Muscle of leg (tissue), 11 donors: ENCODE measurements around the gene LGALS9. TPM values are rescaled to one million over a fixed set of nuclear protein-coding genes. Genes with fewer than 3 reads are reported as not detected.

Experiments
- DNase-seq: peaks from one replicate; pipeline ENCODE4 v3.0.0; 2013
- H3K27ac ChIP-seq: one replicate; pipeline ENCODE4 v1.5.1; 2013; ENCODE audit warnings: mild to moderate bottlenecking, low read length, control low read depth
- H3K27me3 ChIP-seq: one replicate; pipeline ENCODE4 v1.6.1; 2013; ENCODE audit warnings: low read length; ENCODE audit not compliant: control insufficient read depth, insufficient read depth
- H3K36me3 ChIP-seq: one replicate; pipeline ENCODE4 v1.6.1; 2013; ENCODE audit warnings: low read length; ENCODE audit not compliant: control insufficient read depth, insufficient read depth
- H3K4me1 ChIP-seq: one replicate; pipeline ENCODE4 v1.6.1; 2013; ENCODE audit warnings: low read length; ENCODE audit not compliant: control insufficient read depth, insufficient read depth
- H3K4me3 ChIP-seq: one replicate; pipeline ENCODE4 v1.5.1; 2013; ENCODE audit warnings: low read length, control low read depth
- H3K9me3 ChIP-seq: replicated peaks from 2 replicates; pipeline ENCODE4 v1.6.1; 2013; ENCODE audit warnings: low read depth, low read length; ENCODE audit not compliant: control insufficient read depth
- WGBS: methylation state at CpG from one replicate; pipeline ENCODE4 v1.1.5; 2013; ENCODE audit warnings: missing lambda C conversion rate; ENCODE audit not compliant: insufficient coverage; 5-methylcytosine and 5-hydroxymethylcytosine counted together
- polyA plus RNA-seq, 8 donors: library from polyadenylated mRNA; unstranded; fragments of 120-200 nt; gene quantifications; one replicate each; pipeline versions ENCODE4 v1.2.1 to v1.2.3, GENCODE V29; 2013; ENCODE audit warnings: inconsistent platforms in 1 of 8, low replicate concordance in 1 of 8; ENCODE audit not compliant: insufficient read length in 8 of 8, insufficient read depth in 1 of 8
- total RNA-seq: library from RNA; stranded (reverse); fragments of 120-200 nt; gene quantifications from one replicate; pipeline ENCODE4 v1.2.4, GENCODE V29; 2013

The LGALS9 gene
- total and polyA plus RNA-seq, 9 donors, result 6.2 to 14.1 (median 12.4) TPM

DNA sequence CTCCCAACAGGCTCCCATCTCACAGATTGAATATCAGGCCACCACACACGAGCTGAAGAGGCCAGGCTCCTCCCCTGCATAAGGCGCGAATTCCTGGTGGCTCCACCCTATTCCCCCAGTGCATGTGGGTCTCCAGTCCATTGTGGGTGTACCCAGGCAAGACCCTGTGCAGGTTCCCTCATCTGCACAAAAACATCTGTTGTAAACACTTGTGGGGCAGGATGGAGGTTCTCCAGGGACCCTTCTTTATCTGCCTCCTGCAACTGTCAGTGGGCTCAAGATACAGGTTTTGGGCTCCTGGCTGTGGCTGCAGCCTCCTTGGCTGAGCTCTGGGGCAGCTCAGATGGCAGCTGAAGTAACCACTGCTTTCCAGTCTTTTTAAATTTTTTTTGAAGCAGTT lies 17.6 kb upstream of the LGALS9 start:
- Histone ChIP-seq H3K36me3 (peaks cover 89% of the 10 kb centered on the region), H3K4me3 (no peak overlapping the region), H3K9me3 (no peaks in the 10 kb centered on the region), H3K4me1 (no peaks in the 10 kb centered on the region), H3K27ac (no peak overlapping the region), H3K27me3 (no peaks in the 10 kb centered on the region)
- WGBS, result 92% methylated on average over 3 of the region's 3 CpGs
- no peak for DNase-seq

DNA sequence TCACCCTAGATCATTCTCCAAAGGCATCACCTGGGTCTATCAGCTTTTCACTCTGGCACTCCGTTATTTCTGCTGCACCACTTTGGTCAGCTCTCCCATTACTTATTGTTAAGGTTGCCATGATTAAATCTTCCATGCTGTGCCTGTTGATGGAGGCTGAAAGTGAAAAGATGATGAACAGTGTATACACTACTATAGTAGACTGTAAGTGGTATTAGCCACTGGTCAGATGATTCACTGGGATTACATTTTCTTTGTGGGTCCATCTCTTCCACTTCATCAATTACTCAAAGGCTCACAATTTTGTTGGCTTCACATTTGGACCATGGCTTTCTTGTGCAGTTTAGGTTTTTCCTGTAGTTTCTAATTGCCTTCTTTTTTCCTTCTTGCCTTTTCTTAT lies 15.9 kb upstream of the LGALS9 start:
- H3K36me3 ChIP-seq, result peaks cover 86% of the 10 kb centered on the region
- DNase-seq, result no peak

GRCh38 chr17:27616414-27616813 lies 14.6 kb upstream of the LGALS9 start:
- no peaks in the 10 kb centered on the region for H3K27me3 ChIP-seq
- no peak overlapping the region for H3K27ac ChIP-seq
- peaks cover 87% of the 10 kb centered on the region for H3K36me3 ChIP-seq
- 77% methylated on average over 3 of the region's 4 CpGs for WGBS
- no peak overlapping the region for H3K4me3 ChIP-seq
- no peaks in the 10 kb centered on the region for H3K4me1 ChIP-seq
- no peak for DNase-seq
- H3K9me3 ChIP-seq, result no peaks in the 10 kb centered on the region

More for the DNA sequence above, 15.9 kb upstream of the LGALS9 start:
- Histone ChIP-seq H3K4me3 (no peak overlapping the region), H3K27me3 (no peaks in the 10 kb centered on the region), H3K9me3 (no peaks in the 10 kb centered on the region), H3K4me1 (no peaks in the 10 kb centered on the region), H3K27ac (no peak overlapping the region)
- WGBS, result no CpG with 5 or more reads among the region's 1 CpG

DNA sequence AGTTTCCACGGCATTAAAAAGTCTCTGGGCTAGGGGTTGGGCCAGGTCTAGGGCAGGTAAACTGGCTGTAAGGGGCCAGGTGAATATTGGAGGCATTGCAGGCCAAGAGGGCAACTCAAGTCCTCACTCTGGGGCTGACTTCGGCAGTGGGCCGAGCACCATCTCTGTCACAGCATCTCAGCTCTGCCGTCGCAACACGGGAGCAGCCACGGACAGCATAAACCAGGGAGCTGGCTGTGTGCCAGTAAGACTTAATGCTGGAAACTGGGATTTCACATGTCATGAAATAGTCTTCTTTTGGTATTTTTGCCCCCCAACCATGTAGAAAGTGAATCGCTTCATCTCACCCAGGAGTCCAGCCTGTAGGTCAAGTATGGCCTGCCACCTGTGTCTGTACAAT lies 12.6 kb upstream of the LGALS9 start:
- no peaks in the 10 kb centered on the region for H3K27me3 ChIP-seq
- 94% methylated on average over 7 of the region's 8 CpGs for WGBS
- peaks cover 18% of the 10 kb centered on the region for H3K4me1 ChIP-seq
- no peak overlapping the region for H3K27ac ChIP-seq
- no peaks in the 10 kb centered on the region for H3K9me3 ChIP-seq
- H3K4me3 ChIP-seq, result no peak overlapping the region
- H3K36me3 ChIP-seq, result peaks cover 89% of the 10 kb centered on the region
- DNase-seq, result no peak

GRCh38 chr17:27620721-27621120 lies 10.3 kb upstream of the LGALS9 start:
- Histone ChIP-seq H3K27ac (no peak overlapping the region), H3K9me3 (no peaks in the 10 kb centered on the region), H3K4me1 (peaks cover 30% of the 10 kb centered on the region), H3K4me3 (no peak overlapping the region), H3K36me3 (peaks cover 88% of the 10 kb centered on the region), H3K27me3 (no peaks in the 10 kb centered on the region)
- DNase-seq, result no peak
- 90% methylated on average over 9 of the region's 9 CpGs for WGBS

- 100% methylated on average over 1 of the region's 4 CpGs for WGBS
- DNase-seq, result no peak
- H3K27me3 ChIP-seq, result no peaks in the 10 kb centered on the region
- H3K9me3 ChIP-seq, result no peaks in the 10 kb centered on the region
- peaks cover 89% of the 10 kb centered on the region for H3K36me3 ChIP-seq
- H3K4me1 ChIP-seq, result peaks cover 30% of the 10 kb centered on the region
- H3K27ac ChIP-seq, result no peak overlapping the region
- H3K4me3 ChIP-seq, result no peak overlapping the region
Observed at GRCh38 chr17:27621536-27621935, 9.5 kb upstream of the LGALS9 start.

- 71% methylated on average over 6 of the region's 10 CpGs for WGBS
- H3K4me3 ChIP-seq, result no peak overlapping the region
Observed at GRCh38 chr17:27621942-27622559, 8.9 kb upstream of the LGALS9 start.

DNA sequence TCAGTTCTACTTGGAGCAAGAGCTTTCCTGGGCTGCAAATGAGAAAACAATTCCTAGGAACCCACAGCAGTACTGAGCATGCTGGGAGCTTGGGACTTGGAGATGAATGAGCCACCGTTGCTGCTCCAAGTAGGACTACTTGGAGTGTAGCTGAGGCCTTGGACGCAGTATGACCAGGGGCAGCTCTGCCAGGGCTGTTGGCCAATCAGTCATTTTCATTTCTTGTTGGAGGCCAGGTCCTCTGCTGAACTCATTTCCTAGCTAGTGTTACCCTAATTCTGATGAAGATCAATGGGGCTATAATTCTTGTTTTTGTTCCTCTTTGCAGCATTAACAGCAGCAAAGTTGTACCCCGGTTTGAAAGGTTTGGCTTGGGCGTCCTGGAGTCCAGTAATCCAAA lies 8.0 kb upstream of the LGALS9 start:
- Histone ChIP-seq H3K36me3 (peaks cover 78% of the 10 kb centered on the region), H3K4me3 (no peak overlapping the region), H3K27ac (peak overlapping the region; percentile 65), H3K27me3 (no peaks in the 10 kb centered on the region), H3K4me1 (peaks cover 30% of the 10 kb centered on the region), H3K9me3 (no peaks in the 10 kb centered on the region)
- WGBS, result 15% methylated on average over 4 of the region's 4 CpGs
- DNase-seq, result peak; percentile 87

More at GRCh38 chr17:27621942-27622559, 8.9 kb upstream of the LGALS9 start:
- Histone ChIP-seq H3K27ac (no peak overlapping the region), H3K4me1 (peaks cover 30% of the 10 kb centered on the region), H3K9me3 (no peaks in the 10 kb centered on the region), H3K36me3 (peaks cover 87% of the 10 kb centered on the region), H3K27me3 (no peaks in the 10 kb centered on the region)
- DNase-seq, result no peak

GRCh38 chr17:27623614-27624013 lies 7.4 kb upstream of the LGALS9 start:
- H3K27ac ChIP-seq, result peak overlapping the region; percentile 65
- H3K9me3 ChIP-seq, result no peaks in the 10 kb centered on the region
- H3K4me1 ChIP-seq, result peaks cover 30% of the 10 kb centered on the region
- peaks cover 72% of the 10 kb centered on the region for H3K36me3 ChIP-seq
- 55% methylated on average over 4 of the region's 6 CpGs for WGBS
- H3K4me3 ChIP-seq, result no peak overlapping the region
- DNase-seq, result peak; percentile 79
- no peaks in the 10 kb centered on the region for H3K27me3 ChIP-seq

DNA sequence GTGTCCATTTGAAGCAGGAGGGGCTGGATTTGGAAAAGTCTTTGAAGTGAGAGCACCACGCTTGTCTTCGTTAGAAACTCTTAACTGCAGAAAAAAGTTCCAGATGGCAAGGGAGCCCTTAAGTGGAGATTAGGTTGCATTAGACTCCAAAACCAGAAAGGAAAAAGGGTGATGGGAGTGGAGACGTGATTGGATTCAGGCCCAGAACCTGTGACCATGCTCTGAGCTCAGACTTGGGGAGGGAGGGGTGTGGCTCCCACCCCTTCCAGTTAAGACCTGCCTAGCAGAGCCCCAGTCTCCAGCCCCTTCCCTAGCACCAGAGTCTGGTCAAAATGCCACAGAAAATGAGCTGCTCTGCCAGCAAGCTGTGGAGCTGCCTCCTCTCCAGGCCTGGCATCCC lies 6.4 kb upstream of the LGALS9 start:
- WGBS, result 56% methylated on average over 3 of the region's 3 CpGs
- Histone ChIP-seq H3K4me3 (no peak overlapping the region), H3K9me3 (no peaks in the 10 kb centered on the region), H3K36me3 (peaks cover 66% of the 10 kb centered on the region), H3K27ac (no peak overlapping the region), H3K4me1 (peaks cover 30% of the 10 kb centered on the region), H3K27me3 (no peaks in the 10 kb centered on the region)
- peak; percentile 40 for DNase-seq

DNA sequence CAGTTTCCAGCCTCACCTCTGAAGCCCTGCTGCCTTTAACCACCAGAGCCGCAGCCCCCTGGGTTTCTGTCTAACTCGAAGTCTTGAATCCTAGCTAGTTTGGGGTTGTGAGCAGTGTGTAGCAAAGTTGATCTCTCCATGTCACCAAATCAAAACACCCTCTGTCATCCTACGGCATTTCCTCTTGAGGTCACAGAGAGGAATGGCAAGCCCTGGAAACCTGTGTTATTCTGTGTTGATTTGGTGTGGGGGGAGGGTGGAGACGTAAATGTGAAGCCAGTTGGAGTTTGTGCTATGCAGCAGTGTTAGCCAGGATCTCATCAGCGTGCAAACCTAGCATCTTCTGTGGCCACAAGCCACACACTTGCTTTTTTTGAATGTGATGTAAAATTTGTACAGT lies 5.1 kb upstream of the LGALS9 start:
- Histone ChIP-seq H3K9me3 (no peaks in the 10 kb centered on the region), H3K36me3 (peaks cover 53% of the 10 kb centered on the region), H3K4me1 (peaks cover 30% of the 10 kb centered on the region), H3K27me3 (no peaks in the 10 kb centered on the region), H3K27ac (no peak overlapping the region), H3K4me3 (no peak overlapping the region)
- WGBS, result 50% methylated on average over 1 of the region's 5 CpGs
- no peak for DNase-seq
